Fibroblast of villous mesenchyme (primary cell): ENCODE results near the gene KCND3. TPM values are rescaled to one million over a fixed set of nuclear protein-coding genes. Genes with fewer than 3 reads are reported as not detected.

Source experiments
- DNase-seq: peaks from one replicate; pipeline ENCODE4 v3.0.0-alpha.2; 2010; ENCODE audit warnings: low read depth
- H3K4me3 ChIP-seq: 2 replicates; pipeline ENCODE4 v1.5.1; 2011; ENCODE audit warnings: low read depth, mild to moderate bottlenecking, low read length
- total RNA-seq: library from RNA; depleted of rRNA; stranded (reverse); fragments of >200 nt; gene quantifications from 2 replicates; pipeline ENCODE4 v1.2.3, GENCODE V29; 2012
- TF ChIP-seq, protein P1 (sequence below): IDR thresholded peaks from 2 replicates; pipeline ENCODE4 v1.5.1; 2012; ENCODE audit warnings: low read depth, mild to moderate bottlenecking, low read length; ENCODE audit not compliant: insufficient read depth

KCND3 gene
- total RNA-seq, 1 donor, result 1.7 TPM

GRCh38 chr1:111981871-111982270, 7.6 kb downstream of the KCND3 start:
- TF ChIP-seq, protein P1, sequence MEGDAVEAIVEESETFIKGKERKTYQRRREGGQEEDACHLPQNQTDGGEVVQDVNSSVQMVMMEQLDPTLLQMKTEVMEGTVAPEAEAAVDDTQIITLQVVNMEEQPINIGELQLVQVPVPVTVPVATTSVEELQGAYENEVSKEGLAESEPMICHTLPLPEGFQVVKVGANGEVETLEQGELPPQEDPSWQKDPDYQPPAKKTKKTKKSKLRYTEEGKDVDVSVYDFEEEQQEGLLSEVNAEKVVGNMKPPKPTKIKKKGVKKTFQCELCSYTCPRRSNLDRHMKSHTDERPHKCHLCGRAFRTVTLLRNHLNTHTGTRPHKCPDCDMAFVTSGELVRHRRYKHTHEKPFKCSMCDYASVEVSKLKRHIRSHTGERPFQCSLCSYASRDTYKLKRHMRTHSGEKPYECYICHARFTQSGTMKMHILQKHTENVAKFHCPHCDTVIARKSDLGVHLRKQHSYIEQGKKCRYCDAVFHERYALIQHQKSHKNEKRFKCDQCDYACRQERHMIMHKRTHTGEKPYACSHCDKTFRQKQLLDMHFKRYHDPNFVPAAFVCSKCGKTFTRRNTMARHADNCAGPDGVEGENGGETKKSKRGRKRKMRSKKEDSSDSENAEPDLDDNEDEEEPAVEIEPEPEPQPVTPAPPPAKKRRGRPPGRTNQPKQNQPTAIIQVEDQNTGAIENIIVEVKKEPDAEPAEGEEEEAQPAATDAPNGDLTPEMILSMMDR, result no peak
- DNase-seq, result no peak
- H3K4me3 ChIP-seq, result no peak overlapping the region

- H3K4me3 ChIP-seq, result no peak overlapping the region
- TF ChIP-seq, protein P1, result no peak
- no peak for DNase-seq
Observed at GRCh38 chr1:111981090-111981489, 8.4 kb downstream of the KCND3 start.

- H3K4me3 ChIP-seq, result no peak overlapping the region
- TF ChIP-seq, protein P1, result no peak
- no peak for DNase-seq
Observed at GRCh38 chr1:111980686-111981085, 8.8 kb downstream of the KCND3 start.

DNA sequence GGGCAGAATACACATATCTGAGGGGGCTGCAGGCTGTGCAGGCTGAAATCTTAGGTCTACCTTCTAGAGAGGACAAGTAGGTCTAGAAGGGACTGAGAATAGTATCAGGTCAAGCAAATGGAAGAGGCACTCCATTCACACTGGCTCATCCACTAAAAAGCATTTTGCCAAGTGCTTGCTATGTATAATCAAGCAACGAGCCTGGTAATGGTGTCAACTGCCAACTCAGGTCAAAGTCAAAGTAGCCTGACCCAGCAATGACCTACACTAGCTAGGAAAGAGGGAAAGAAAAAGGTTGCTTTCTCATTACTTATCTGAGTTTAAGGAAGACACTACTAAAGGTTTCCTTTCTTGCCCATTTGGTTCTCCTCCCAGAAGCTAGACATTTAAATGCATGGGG, 10.8 kb downstream of the KCND3 start:
- TF ChIP-seq, protein P1, result no peak
- H3K4me3 ChIP-seq, result no peak overlapping the region
- no peak for DNase-seq

DNA sequence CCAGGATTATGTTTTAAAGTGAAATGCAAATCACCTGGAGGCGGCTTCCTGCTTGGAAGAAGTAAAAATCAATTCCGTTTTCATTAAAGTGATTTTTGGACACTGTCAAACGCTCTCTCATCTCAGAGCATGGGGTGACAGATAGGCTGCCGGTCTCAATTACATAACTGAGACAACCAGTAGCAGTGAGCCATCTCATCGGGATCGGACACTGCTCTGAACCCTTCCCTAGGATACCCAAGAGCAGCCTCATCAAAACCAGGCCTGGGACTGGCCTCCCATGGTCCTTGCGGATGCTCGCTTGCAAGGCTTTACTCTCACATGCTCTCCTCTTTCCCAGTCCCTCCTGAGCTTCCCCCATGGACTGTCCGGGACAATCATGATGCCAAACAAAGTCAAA, 12.1 kb downstream of the KCND3 start:
- H3K4me3 ChIP-seq, result no peak overlapping the region
- no peak for DNase-seq
- TF ChIP-seq, protein P1, result no peak

DNA sequence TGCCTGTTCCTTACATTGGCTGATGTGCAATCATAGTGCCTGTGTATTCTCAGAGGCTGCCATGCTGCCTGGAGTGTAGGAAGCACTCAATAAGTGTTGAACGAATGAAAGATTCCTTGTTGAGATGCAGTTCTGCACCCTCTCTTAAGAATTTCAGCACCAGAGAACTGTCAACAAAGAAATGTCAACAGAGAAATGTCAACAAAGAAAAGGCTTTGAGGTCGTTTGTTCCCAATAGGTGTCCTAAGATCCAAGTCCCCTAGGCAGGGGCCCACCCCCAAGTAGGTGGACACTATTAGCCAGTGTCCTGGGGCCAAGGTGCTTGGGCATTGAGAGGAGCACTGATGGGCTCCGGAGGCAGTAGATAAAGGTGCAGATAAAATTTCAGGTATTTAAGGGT, 12.6 kb downstream of the KCND3 start:
- no peak overlapping the region for H3K4me3 ChIP-seq
- TF ChIP-seq, protein P1, result no peak
- DNase-seq, result no peak

DNA sequence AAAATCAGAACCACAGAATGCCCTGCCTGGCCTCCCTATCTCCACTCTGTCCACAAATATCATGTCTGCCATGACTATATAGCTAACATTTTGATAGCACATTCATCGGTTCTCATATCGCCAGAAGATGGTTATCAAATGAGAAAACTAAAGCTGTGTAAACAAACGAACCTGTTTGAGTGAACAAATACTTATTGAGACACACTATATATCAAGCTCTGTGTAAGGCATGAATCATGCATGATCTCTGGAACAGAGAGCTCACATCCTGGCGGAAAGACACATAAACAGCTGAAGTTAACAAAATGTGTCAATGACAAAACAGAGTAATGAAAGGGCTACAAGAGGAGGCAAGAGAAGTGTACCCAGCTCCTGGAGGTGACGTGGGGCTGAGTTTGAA, 13.1 kb downstream of the KCND3 start:
- H3K4me3 ChIP-seq, result no peak overlapping the region
- DNase-seq, result no peak
- TF ChIP-seq, protein P1, result no peak
